ENCODE data around the gene DRC3.

DRC3 gene

DNA sequence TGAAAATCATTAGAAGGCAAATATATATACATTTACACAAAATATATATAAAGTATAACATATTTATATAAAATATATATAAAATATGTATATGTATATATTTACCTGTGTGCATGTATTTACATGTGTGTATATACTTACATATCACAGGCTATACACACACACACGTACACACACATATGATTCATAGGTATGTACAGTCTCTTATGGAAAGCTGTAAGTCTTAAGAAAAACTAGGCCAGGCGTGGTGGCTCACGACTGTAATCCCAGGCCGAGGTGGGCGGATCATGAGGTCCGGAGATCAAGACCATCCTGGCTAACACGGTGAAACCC is 15.1 kb upstream of the DRC3 start (continued):
- TF ChIP-seq, protein P1, sequence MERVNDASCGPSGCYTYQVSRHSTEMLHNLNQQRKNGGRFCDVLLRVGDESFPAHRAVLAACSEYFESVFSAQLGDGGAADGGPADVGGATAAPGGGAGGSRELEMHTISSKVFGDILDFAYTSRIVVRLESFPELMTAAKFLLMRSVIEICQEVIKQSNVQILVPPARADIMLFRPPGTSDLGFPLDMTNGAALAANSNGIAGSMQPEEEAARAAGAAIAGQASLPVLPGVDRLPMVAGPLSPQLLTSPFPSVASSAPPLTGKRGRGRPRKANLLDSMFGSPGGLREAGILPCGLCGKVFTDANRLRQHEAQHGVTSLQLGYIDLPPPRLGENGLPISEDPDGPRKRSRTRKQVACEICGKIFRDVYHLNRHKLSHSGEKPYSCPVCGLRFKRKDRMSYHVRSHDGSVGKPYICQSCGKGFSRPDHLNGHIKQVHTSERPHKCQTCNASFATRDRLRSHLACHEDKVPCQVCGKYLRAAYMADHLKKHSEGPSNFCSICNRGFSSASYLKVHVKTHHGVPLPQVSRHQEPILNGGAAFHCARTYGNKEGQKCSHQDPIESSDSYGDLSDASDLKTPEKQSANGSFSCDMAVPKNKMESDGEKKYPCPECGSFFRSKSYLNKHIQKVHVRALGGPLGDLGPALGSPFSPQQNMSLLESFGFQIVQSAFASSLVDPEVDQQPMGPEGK (CRISPR knock-in tag; IDR thresholded peaks at IDR 0.05; ENCODE audit: borderline replicate concordance) = no peak
- TF ChIP-seq, protein P2, sequence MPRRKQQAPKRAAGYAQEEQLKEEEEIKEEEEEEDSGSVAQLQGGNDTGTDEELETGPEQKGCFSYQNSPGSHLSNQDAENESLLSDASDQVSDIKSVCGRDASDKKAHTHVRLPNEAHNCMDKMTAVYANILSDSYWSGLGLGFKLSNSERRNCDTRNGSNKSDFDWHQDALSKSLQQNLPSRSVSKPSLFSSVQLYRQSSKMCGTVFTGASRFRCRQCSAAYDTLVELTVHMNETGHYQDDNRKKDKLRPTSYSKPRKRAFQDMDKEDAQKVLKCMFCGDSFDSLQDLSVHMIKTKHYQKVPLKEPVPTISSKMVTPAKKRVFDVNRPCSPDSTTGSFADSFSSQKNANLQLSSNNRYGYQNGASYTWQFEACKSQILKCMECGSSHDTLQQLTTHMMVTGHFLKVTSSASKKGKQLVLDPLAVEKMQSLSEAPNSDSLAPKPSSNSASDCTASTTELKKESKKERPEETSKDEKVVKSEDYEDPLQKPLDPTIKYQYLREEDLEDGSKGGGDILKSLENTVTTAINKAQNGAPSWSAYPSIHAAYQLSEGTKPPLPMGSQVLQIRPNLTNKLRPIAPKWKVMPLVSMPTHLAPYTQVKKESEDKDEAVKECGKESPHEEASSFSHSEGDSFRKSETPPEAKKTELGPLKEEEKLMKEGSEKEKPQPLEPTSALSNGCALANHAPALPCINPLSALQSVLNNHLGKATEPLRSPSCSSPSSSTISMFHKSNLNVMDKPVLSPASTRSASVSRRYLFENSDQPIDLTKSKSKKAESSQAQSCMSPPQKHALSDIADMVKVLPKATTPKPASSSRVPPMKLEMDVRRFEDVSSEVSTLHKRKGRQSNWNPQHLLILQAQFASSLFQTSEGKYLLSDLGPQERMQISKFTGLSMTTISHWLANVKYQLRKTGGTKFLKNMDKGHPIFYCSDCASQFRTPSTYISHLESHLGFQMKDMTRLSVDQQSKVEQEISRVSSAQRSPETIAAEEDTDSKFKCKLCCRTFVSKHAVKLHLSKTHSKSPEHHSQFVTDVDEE (CRISPR knock-in tag; IDR thresholded peaks at IDR 0.05) = no peak
- TF ChIP-seq, protein P3, sequence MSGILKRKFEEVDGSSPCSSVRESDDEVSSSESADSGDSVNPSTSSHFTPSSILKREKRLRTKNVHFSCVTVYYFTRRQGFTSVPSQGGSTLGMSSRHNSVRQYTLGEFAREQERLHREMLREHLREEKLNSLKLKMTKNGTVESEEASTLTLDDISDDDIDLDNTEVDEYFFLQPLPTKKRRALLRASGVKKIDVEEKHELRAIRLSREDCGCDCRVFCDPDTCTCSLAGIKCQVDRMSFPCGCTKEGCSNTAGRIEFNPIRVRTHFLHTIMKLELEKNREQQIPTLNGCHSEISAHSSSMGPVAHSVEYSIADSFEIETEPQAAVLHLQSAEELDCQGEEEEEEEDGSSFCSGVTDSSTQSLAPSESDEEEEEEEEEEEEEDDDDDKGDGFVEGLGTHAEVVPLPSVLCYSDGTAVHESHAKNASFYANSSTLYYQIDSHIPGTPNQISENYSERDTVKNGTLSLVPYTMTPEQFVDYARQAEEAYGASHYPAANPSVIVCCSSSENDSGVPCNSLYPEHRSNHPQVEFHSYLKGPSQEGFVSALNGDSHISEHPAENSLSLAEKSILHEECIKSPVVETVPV (CRISPR knock-in tag; IDR thresholded peaks at IDR 0.05) = no peak

DNA sequence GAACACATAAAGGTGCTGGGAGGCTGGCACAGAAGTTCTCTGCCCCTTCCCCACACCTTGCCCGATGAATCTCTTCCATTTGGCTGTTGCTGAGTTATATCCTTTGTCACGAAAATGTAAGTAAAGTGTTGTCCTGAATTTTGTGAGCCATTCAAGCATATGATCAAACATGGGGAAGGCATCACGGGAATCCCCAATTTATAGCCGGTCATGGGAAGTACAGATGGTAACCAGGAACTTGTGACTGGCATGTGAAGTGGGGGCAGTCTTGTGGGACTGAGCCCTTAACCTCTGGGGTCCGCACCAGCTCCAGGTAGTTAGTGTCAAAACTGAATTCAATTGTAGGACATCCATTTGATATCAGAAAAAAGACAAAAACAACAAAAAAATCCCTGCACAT is 13.7 kb upstream of the DRC3 start:
- TF ChIP-seq TCF4 (CRISPR knock-in tag; IDR thresholded peaks at IDR 0.05; ENCODE audit: borderline replicate concordance) (no peak), TOX (CRISPR knock-in tag; IDR thresholded peaks at IDR 0.05; ENCODE audit: borderline replicate concordance) (no peak), ZNF70 (CRISPR knock-in tag; IDR thresholded peaks at IDR 0.05) (no peak), ARNTL (CRISPR knock-in tag; IDR thresholded peaks at IDR 0.05; ENCODE audit: borderline replicate concordance, low read depth) (no peak), ZC3H10 (CRISPR knock-in tag; IDR thresholded peaks at IDR 0.05) (no peak), ZNF8 (CRISPR knock-in tag; IDR thresholded peaks at IDR 0.05) (no peak)
- TF ChIP-seq, protein P4, sequence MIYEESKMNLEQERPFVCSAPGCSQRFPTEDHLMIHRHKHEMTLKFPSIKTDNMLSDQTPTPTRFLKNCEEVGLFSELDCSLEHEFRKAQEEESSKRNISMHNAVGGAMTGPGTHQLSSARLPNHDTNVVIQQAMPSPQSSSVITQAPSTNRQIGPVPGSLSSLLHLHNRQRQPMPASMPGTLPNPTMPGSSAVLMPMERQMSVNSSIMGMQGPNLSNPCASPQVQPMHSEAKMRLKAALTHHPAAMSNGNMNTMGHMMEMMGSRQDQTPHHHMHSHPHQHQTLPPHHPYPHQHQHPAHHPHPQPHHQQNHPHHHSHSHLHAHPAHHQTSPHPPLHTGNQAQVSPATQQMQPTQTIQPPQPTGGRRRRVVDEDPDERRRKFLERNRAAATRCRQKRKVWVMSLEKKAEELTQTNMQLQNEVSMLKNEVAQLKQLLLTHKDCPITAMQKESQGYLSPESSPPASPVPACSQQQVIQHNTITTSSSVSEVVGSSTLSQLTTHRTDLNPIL (CRISPR knock-in tag; IDR thresholded peaks at IDR 0.05; ENCODE audit: low read depth) = no peak
- ATAC-seq = no peak

DNA sequence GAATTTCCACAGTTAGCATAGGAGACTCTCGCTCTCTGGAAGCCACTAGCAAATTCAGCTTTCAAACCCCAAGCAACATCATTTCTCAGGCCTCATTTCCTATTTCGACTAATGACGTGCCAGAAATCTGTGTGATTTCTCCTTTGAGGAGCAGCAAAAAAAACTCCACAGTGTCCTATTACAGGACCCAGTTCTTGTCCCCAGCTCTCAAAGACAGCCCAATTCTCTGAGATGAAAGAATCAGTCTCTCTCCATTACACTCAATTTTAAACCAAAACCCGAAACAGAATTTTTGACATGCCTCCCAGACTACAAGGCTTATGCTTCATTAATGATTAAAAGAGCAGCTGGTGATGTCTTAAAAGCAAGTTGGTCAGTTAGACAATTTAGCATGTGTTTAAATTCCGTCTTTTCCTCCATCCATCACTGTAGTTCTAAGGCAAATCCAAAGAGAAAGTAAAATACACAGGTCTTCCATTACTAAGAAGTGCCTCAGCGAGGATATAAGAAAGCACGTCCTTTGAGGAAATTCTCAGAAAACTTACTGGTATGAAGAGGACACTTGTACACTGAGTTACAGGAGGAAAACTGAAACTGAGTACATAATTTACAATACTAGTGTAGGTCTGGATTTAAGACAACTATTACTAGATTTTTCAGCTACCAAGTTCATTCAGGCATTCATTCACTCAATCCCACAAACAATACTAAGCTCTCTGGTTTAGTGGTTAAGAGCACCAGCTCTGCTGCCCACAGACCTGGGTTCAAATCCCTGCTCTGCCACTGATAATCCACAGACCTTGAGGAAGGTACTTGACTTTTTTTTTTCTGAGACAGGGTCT is 12.9 kb upstream of the DRC3 start:
- TF ChIP-seq OSR1 (CRISPR knock-in tag; IDR thresholded peaks at IDR 0.05) = no peak
- TF ChIP-seq ZC3H10 (CRISPR knock-in tag; IDR thresholded peaks at IDR 0.05) = no peak
- no peak for TF ChIP-seq GLIS3 (CRISPR knock-in tag; IDR thresholded peaks at IDR 0.05)
- ATAC-seq = peak; percentile 59

DNA sequence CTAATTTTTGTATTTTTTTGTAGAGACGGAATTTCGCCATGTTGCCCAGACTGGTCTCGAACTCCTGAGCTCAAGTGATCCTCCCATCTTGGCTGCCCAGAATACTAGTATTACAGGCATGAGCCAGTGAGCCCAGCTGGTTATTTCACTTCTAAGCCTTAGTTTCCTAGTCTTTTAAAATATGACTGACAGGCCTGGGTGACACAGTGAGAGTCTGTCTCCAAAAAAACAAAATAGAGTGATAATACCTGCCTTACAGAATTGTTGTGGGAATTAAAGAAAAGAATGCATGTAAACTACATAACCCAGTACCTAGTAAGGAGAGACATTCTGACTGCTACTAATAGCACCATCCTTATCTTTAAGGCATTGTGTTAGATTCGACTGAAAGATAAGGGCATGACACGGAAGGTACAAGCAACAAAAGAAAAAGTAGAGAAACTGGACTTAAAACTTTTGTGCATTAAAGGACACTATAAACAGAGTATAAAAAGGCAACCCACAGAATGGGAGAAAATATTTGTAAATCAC is 12.1 kb upstream of the DRC3 start:
- ATAC-seq = no peak
- no peak for TF ChIP-seq ZNF565 (CRISPR knock-in tag; conservative IDR thresholded peaks at IDR 0.05; ENCODE audit: low read depth)
- TF ChIP-seq ESRRG (CRISPR knock-in tag; IDR thresholded peaks at IDR 0.05) = no peak
- TF ChIP-seq TOX (CRISPR knock-in tag; IDR thresholded peaks at IDR 0.05; ENCODE audit: borderline replicate concordance) = no peak
- TF ChIP-seq GLIS3 (CRISPR knock-in tag; IDR thresholded peaks at IDR 0.05) = no peak
- no peak for TF ChIP-seq ZFP3 (CRISPR knock-in tag; IDR thresholded peaks at IDR 0.05)
- no peak for TF ChIP-seq CSDC2 (CRISPR knock-in tag; IDR thresholded peaks at IDR 0.05)
- no peak for TF ChIP-seq PPARA (CRISPR knock-in tag; IDR thresholded peaks at IDR 0.05; ENCODE audit: borderline replicate concordance)
- no peak for TF ChIP-seq ZNF8 (CRISPR knock-in tag; IDR thresholded peaks at IDR 0.05)
- no peak for TF ChIP-seq TCF4 (CRISPR knock-in tag; IDR thresholded peaks at IDR 0.05; ENCODE audit: borderline replicate concordance)
- TF ChIP-seq, protein P4 (CRISPR knock-in tag; IDR thresholded peaks at IDR 0.05; ENCODE audit: low read depth) = no peak
- no peak for TF ChIP-seq SNAI2 (CRISPR knock-in tag; IDR thresholded peaks at IDR 0.05)
- no peak for TF ChIP-seq ZNF70 (CRISPR knock-in tag; IDR thresholded peaks at IDR 0.05)
- TF ChIP-seq, protein P1 (CRISPR knock-in tag; IDR thresholded peaks at IDR 0.05; ENCODE audit: borderline replicate concordance) = no peak
- TF ChIP-seq ZC3H10 (CRISPR knock-in tag; IDR thresholded peaks at IDR 0.05) = no peak
- TF ChIP-seq, protein P3 (CRISPR knock-in tag; IDR thresholded peaks at IDR 0.05) = no peak
- no peak for TF ChIP-seq RARB (CRISPR knock-in tag; IDR thresholded peaks at IDR 0.05)
- no peak for TF ChIP-seq BACH2 (CRISPR knock-in tag; IDR thresholded peaks at IDR 0.05; ENCODE audit: borderline replicate concordance)

All from SK-N-SH treated with all-trans-retinoic acid at 6 μM for 48 hours (cell line).